NCI-H2081 treated with DMSO at 0.1 percent for 48 hours (cell line): Measurements from ENCODE around the gene VPS37D.
A peak's percentile ranks its signal among the peaks of the same experiment; 100 is the strongest.
"Not testable (repeated sequence)": the region's sequence is repeated elsewhere in the genome, so short reads cannot be mapped to it uniquely, and the experiment has no call there.

Experiments used
- DNase-seq: peaks from one replicate; lab custom pipeline; 2025; lab: John Stamatoyannopoulos, UW

The VPS37D gene

DNA sequence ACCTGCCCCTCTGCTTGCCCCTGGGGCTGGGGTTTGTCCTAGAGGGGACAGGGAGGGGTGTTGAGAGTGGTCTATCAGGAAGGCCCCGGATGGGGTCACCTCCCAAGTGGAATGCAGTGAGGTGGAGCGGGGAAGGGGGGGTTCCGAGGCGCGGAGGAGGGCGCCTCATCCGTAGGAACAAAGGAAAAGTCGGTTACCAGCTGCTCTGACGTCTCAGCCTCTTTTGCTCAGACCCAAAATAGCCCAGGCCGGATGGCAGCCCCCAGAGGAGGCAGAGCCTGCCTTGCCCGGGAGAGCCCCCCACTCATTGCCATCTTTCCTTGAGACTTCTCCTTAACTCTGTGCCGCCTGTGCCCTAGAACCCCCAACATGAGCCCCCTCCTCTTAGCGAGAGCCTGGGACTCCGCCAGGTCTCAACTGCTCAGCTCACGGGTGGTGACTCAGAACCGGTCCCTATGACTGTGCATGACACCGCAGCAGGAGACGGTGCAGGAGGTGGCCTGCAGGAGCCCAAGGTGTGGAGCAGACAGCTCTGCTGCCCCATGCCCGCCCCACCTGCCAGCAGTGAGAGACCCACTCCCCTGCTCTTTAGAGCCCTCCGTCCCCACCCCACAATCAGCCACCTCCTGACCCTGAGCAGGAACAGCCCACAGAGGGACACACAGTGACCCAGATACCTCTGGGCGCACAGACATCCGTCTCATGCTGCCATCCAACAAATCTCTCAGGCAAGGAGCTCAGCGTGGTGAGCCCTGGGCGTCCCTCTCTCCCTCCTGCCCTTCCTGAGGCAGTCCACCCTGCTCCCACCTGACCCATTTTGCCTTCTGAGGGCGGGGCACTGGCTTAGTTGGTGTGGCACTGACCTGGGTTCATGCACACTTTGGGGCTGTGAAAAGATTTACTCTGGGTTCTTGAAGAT, 38.8 kb downstream of the VPS37D start:
- no peak for DNase-seq

DNA sequence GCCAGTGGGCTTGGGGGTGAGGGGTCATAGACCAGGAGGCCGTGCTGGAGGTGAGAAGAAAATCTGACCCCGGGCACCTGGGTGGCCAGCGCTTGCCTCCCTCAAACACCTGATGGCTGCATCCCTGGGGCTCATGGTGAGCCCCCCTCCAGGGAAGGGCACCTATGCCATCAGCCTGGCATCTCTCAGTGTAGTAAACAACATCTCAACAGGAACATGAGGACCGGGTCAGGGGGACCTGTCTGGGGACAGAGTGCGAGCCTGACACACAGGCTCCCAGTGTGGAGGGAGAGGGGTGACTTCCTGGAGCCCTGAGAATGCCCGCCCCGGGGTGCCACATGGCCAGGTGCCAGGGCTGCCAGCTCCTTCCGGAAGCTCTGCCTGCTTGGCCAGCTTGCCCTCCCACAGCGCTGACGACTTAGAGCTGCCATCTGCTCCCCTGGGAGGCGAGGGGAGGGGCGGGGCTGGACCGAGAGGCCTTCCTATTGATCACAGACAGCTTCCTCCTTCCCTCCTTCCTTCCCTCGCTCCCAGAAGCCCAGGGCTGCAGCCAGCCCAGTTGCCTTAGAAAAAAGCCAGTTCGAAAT, 39.5 kb downstream of the VPS37D start:
- DNase-seq = peak; percentile 69

DNA sequence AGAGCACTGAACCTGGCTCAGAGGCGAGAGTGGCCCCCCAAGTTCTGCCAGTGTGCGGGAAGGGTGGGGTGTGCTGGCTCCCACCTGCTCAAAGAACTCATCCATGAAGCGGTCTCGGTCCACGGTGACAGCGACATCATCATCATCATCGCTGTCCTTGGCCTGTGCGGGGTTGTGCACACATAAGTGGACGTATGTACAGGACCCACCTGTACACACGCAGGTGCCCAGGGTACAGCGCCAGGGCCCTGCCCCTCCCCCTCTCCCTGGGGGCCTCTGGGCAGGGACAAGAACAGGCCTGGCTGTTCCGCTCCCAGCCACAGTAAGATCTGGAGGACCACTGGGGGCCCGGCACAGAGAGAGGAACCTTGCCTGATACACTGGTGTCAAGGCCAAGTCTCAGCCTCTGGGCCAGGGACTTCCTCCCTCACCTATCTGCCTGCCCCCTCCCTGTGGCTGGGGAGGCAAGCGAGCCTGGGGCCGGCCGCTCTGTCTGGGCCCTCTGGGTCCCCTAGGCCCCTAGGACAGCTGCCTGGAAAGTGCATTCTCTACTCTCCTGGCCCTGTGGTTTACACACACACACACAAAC, 41.4 kb downstream of the VPS37D start:
- no peak for DNase-seq

DNA sequence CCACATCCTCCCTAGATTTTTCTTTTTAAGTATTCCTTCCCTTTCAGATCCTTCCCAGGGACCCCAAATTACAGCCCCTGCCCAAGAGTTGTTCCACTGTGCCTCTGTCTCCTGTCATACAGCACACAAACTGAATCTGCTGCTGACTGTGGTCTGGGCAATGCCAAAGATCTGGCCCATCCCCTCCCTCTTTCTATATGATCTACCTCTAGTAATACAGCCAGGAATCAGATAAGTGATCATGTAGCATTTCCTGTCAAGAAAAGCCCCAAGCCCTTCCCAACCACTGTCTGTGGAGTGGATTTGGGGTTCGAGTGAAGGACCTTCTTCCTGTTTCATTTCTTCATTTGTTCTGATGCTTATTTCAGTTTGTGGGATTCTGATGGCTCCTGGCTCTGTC, 45.1 kb downstream of the VPS37D start:
- no peak for DNase-seq

DNA sequence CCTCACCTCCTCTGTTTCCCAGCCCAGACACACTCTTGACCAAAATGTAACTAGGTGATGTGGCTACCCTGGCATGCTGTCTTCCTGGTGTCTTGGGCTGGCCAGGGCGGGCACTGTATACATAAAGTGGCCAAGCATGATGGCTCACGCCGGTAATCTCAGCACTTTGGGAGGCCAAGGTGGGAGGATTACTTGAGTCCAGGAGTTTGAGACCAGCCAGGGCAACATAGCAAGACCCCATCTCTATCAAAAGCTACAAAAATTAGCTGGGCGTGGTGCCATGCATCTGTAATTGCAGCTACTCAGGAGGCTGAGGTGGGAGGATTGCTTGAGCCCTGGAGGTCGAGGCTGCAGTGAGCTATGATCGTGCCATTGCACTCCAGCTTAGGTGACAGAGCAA, 45.7 kb downstream of the VPS37D start:
- DNase-seq = not testable (repeated sequence)

DNA sequence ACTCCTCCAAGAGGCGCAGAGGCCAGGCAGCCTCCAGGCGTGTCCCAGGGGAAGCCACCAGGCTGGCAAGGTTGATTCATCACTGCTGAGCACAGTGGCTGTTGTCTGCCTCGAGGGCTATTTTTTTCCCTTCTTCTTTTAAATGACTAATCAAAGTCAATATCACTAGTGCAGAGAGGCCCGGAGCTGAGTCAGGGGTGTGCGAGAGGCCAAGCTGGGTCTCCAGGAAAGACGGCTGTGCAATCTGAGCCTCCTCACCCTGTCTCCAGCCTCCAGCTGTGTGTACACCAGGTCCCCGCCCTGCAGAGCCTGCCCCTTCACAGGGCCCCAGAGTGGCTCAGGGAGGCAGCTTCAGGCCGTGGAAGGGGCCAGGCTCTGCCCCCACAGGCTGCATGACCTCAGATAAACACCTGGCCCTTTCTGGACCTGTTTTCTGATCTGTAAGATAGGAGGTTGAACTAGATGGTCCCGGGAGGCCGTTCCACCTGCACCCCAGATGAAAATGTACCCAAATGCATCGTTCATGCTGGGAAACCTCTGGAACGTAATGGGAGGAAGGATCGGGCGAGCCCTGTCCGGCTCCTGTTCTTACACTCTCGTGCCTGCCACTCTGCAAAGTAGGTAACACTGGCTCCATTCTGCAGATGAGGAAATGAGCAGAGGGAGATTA, 48.2 kb downstream of the VPS37D start:
- DNase-seq = no peak

DNA sequence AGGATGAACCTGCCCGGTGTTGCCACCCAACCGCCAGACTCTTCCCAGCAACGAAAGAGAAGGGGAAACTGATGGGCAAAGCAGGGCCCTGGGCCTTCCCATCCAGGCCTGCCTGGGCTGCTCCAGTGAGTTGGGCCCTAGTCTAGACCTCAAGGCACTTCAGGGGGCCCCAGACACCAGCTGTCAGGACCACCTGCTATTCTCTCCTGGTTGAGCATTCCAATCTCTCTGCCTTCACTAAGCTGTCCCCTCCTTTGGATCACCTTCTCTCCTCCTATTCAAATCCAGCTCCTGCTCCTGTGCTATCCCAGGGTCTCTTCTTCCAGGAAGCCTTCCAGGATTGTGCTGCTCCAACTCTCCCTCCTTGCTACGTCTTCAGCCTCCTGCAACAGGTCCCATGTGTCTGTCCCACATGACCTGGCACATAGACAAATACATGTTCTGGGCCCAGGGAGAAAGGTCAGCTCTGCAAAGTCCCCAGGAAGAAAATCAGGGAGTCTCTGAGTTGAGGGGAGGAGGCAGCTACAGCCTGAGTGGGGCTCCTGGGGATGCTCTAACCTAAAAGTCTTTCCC, 48.8 kb downstream of the VPS37D start:
- DNase-seq = no peak

DNA sequence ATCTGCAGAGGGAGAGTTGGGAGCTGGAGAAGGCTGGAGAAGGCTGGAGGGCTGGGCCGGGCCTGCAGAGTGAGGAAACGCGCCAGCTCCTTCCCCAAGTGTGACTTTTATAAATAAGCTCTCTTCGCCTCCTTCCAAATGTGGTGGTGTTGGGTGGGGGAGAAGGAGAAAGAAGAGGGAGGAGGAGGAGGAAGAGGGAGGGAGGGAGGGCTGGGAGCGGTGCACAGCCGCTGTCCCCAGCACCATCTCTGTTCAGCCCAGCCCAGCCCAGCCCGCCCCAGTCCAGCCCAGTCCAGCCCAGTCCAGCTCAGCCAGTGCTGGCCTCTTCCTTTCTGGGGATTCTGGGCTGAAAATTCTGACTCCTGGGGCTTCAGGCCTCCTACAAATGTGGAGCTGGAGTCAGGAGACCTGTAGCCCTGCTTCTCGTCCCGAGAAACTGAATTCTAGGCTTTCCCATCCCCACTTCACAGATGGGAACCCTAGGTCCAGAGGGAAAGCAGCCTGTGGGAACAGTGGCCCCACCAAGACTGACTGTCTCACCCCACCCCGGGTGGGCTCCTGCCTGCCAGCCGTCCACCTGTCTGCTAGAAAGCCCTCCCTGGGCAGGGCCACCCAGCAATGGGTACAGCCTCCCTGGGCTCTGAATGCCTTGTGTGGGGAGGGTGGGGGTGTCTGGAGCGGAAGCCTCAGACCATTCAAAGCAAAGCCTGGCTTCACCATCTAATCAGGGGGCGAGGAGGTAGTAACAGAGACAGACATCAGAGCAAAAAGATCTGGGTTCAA, 49.6 kb downstream of the VPS37D start:
- DNase-seq = no peak

DNA sequence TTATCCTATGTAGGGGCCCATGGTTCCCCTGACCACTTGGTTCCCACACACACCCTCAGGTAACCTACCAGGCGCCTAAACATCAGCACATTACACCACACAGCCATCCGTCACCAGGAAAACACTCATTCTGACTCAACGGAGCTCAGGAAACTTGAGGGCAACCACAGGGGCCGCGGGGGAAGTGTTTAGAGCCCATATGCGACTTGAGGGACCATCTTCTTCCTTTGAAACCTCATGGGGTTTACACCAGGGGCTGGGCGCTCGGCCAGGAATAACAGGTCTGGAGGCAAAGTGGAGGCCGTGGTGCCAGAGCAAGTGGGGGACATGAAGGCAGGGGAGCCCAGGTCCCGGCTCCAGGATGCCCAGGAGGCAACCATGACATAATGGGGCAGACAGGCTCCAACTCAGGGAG, 50.4 kb downstream of the VPS37D start:
- no peak for DNase-seq

DNA sequence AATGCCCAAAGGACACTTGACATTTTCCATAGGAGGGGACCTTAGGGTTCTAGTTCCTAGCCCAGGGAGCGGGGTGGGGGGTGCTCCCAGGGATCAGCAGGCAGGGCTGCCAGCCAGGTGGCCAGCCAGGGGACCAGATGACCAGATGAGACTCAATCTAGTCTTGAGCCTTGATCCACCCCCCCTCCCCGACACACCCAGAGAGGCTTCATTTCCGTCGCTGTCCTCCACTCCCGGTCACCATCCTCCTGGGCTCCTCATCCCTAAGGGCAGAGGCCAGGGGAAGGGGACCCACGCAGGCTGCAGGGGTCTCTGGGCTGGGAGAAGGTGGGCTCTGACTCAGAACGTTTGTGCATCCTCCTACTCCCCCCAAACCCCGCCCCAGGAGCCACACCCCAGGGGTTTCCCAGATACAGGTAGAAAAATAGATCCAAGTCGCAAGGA, 50.8 kb downstream of the VPS37D start:
- no peak for DNase-seq

DNA sequence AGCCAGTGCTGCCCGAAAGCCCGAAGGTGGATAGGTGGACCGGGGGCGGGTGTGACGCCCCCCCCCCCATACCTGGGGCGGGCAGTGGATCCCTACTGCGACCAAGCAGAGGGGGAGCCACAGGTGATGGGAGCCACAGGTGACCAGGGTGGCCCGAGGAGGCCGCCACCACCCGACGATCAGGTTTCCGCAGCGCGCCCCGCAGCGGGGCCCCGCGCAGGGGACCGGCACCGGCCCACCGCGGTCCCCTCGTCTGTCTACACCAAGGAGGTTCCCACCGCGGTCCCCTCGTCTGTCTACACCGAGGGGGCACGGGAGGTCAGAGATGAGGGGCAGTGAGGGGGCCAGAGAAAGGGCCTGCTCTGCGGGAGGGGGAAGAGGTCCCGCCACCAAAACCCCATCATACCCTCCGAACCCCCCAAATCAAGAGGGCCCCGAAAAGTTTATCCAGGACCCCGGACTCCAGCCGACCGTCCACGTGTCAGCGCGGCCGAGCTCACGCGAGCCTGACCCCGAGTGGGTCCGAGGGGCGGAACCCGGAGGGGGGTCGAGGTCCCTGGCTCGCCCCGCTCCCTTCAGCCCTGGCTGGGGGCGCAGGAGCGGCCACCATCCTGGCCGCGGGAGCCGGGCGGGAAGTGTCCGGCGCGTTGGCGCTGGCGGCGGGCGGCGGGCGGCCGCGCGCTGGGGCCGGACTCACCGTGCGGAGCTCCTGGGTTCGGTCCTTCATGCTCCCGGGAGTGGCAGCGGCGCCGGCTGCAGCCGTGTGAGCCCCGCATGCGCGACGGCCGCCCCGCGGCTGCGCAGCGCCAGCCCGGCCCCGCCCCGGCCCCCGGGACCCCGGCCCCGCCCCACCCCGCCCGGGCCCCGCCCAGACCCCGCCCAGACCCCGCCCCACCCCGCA, 51.5 kb downstream of the VPS37D start, which contains the start of gene STX1A:
TSS of gene STX1A (minus strand) at position 765 of the 901 bp plus-strand sequence. CDS start at position 727, 38 bp downstream.
- DNase-seq = no peak

DNA sequence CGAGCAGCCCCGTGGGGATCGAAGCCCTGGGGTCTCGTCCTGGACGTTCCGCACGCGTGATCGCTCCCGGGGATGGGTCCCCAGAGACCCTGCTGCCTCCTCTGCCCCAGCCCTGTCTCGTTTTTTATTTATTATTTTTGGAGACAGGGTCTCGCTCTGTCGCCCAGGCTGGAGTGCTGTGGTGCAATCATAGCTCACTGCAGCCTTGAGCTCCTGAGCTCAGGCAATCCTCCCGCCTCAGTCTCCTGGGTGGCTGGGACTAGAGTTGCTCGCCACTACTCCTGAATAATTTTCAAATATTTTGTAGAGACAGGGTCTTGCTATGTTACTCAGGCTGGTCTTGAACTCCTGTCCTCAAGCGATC, 52.2 kb downstream of the VPS37D start:
- no peak for DNase-seq

DNA sequence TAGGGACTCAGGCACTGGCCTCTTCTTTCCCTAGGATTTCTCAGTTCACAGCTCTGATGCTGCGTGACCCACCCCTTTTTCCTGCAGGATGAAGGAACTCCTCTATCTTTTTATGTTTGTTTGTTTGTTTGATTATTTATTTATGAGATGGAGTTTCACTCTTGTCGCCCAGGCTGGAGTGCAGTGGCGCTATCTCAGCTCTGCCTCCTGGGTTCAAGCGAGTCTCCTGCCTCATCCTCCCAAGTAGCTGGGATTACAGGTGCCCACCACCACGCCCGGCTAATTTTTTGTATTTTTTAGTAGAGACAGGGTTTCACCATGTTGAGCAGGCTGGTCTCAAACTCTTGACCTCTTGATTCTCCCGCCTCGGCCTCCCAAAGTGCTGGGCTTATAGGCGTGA, 52.8 kb downstream of the VPS37D start:
- DNase-seq = not testable (repeated sequence)

DNA sequence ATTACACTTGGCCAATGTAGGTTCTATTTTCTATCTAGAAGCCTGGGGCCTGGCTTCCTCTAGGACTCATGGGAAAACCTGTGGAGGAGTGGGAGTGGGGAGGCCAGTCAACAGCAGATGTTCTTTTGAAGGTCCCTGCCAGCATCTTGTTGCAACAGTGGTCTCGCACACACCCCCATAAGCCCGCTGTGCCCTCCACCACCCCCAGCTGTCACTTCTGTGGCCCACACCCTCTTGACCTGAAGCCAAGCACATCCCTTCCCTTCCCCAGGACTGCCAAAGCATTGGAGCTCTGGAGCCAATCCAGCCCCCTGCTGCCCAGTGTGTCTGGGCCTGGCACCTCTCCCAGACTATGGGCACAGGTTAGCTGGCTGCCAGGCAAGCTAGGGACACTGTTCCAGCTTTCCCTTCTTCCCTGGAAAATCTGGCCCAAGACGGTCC, 53.8 kb downstream of the VPS37D start:
- DNase-seq = peak; percentile 51
